ENCODE data around the gene MUC6.

MUC6 gene

GRCh38 chr11:997907-998306, 38.6 kb downstream of the MUC6 start:
- no peak overlapping the region for H3K4me3 ChIP-seq (ENCODE audit: low read length)
- TF ChIP-seq ZNF274 (IDR thresholded peaks at IDR 0.05; ENCODE audit: low read depth, low read length), result no peak

- TF ChIP-seq ZNF274 (IDR thresholded peaks at IDR 0.05; ENCODE audit: low read depth, low read length), result no peak
- no peak overlapping the region for H3K4me3 ChIP-seq (ENCODE audit: low read length)
Measured at GRCh38 chr11:996681-997080, 39.8 kb downstream of the MUC6 start.

GRCh38 chr11:995752-996420, 40.6 kb downstream of the MUC6 start:
- H3K4me3 ChIP-seq (ENCODE audit: low read length), result no peak overlapping the region

GRCh38 chr11:995044-995751, 41.3 kb downstream of the MUC6 start:
- no peak for TF ChIP-seq ZNF274 (IDR thresholded peaks at IDR 0.05; ENCODE audit: low read depth, low read length)
- no peak overlapping the region for H3K4me3 ChIP-seq (ENCODE audit: low read length)

More at GRCh38 chr11:995752-996420, 40.6 kb downstream of the MUC6 start:
- no peak for TF ChIP-seq ZNF274 (IDR thresholded peaks at IDR 0.05; ENCODE audit: low read depth, low read length)

- TF ChIP-seq ZNF274 (IDR thresholded peaks at IDR 0.05; ENCODE audit: low read depth, low read length), result no peak
- H3K4me3 ChIP-seq (ENCODE audit: low read length), result no peak overlapping the region
Measured at GRCh38 chr11:993632-994167, 42.8 kb downstream of the MUC6 start.

- no peak overlapping the region for H3K4me3 ChIP-seq (ENCODE audit: low read length)
- no peak for TF ChIP-seq ZNF274 (IDR thresholded peaks at IDR 0.05; ENCODE audit: low read depth, low read length)
Measured at GRCh38 chr11:992577-992976, 43.9 kb downstream of the MUC6 start.

GRCh38 chr11:991711-992307, 44.7 kb downstream of the MUC6 start:
- no peak overlapping the region for H3K4me3 ChIP-seq (ENCODE audit: low read length)
- TF ChIP-seq ZNF274 (IDR thresholded peaks at IDR 0.05; ENCODE audit: low read depth, low read length), result no peak

- no peak overlapping the region for H3K4me3 ChIP-seq (ENCODE audit: low read length)
- no peak for TF ChIP-seq ZNF274 (IDR thresholded peaks at IDR 0.05; ENCODE audit: low read depth, low read length)
Measured at GRCh38 chr11:991034-991433, 45.5 kb downstream of the MUC6 start.

- no peak for TF ChIP-seq ZNF274 (IDR thresholded peaks at IDR 0.05; ENCODE audit: low read depth, low read length)
Measured at GRCh38 chr11:990101-990500, 46.4 kb downstream of the MUC6 start.

GRCh38 chr11:987671-988070, 48.8 kb downstream of the MUC6 start:
- no peak for TF ChIP-seq ZNF274 (IDR thresholded peaks at IDR 0.05; ENCODE audit: low read depth, low read length)
- H3K4me3 ChIP-seq (ENCODE audit: low read length), result no peak overlapping the region

More at GRCh38 chr11:990101-990500, 46.4 kb downstream of the MUC6 start:
- no peak overlapping the region for H3K4me3 ChIP-seq (ENCODE audit: low read length)

GRCh38 chr11:986952-987305, 49.6 kb downstream of the MUC6 start:
- no peak for TF ChIP-seq ZNF274 (IDR thresholded peaks at IDR 0.05; ENCODE audit: low read depth, low read length)
- H3K4me3 ChIP-seq (ENCODE audit: low read length), result no peak overlapping the region

GRCh38 chr11:986270-986951, 50.1 kb downstream of the MUC6 start:
- no peak for TF ChIP-seq ZNF274 (IDR thresholded peaks at IDR 0.05; ENCODE audit: low read depth, low read length)
- no peak overlapping the region for H3K4me3 ChIP-seq (ENCODE audit: low read length)

- no peak for TF ChIP-seq ZNF274 (IDR thresholded peaks at IDR 0.05; ENCODE audit: low read depth, low read length)
- H3K4me3 ChIP-seq (ENCODE audit: low read length), result no peak overlapping the region
Measured at GRCh38 chr11:985848-986247, 50.7 kb downstream of the MUC6 start.

GRCh38 chr11:985406-985805, 51.1 kb downstream of the MUC6 start:
- no peak for TF ChIP-seq ZNF274 (IDR thresholded peaks at IDR 0.05; ENCODE audit: low read depth, low read length)
- H3K4me3 ChIP-seq (ENCODE audit: low read length), result no peak overlapping the region

Data from GM08714 (cell line).